Endothelial cell (in vitro differentiated cells): ENCODE measurements around the gene RIMBP2. TPM values are rescaled to one million over a fixed set of nuclear protein-coding genes. Genes with fewer than 3 reads are reported as not detected.

Experiments used
- DNase-seq: peaks from one replicate; pipeline ENCODE4 v3.0.0; 2021; ENCODE audit warnings: low spot score
- H3K27ac Mint-ChIP-seq: one replicate; pipeline ENCODE4 v1.8.0; 2021; ENCODE audit warnings: mixed read lengths, inconsistent platforms; ENCODE audit not compliant: unreplicated experiment
- H3K27me3 Mint-ChIP-seq: one replicate; pipeline ENCODE4 v1.8.0; 2021; ENCODE audit warnings: mild to moderate bottlenecking, moderate library complexity, mixed read lengths, inconsistent platforms; ENCODE audit not compliant: unreplicated experiment
- H3K36me3 Mint-ChIP-seq: one replicate; pipeline ENCODE4 v1.8.0; 2021; ENCODE audit warnings: mild to moderate bottlenecking, low read depth, mixed read lengths, inconsistent platforms; ENCODE audit not compliant: unreplicated experiment
- H3K4me1 Mint-ChIP-seq: one replicate; pipeline ENCODE4 v1.8.0; 2021; ENCODE audit warnings: mild to moderate bottlenecking, mixed read lengths, inconsistent platforms; ENCODE audit not compliant: unreplicated experiment
- H3K4me3 Mint-ChIP-seq: one replicate; pipeline ENCODE4 v1.8.0; 2021; ENCODE audit warnings: mild to moderate bottlenecking, mixed read lengths, inconsistent platforms; ENCODE audit not compliant: unreplicated experiment
- H3K9me3 Mint-ChIP-seq: one replicate; pipeline ENCODE4 v1.8.0; 2021; ENCODE audit warnings: mixed read lengths, inconsistent platforms; ENCODE audit not compliant: unreplicated experiment
- total RNA-seq: library from RNA; stranded (reverse); fragmentation: NEBNext Ultra II Directional; extraction: Animal tissue kit (Norgen Biotek cat#: 25700); gene quantifications from one replicate; pipeline ENCODE4 v1.2.1, GENCODE V29; 2021; ENCODE audit not compliant: unreplicated experiment
- TF ChIP-seq, protein P1 (sequence below): fragments of 200-600 bp; sonication (generic); IDR thresholded peaks from one replicate; pipeline ENCODE4 v1.5.0; 2021; ENCODE audit warnings: antibody characterized with exemption; ENCODE audit not compliant: unreplicated experiment

RIMBP2 gene
- total RNA-seq, 1 donor from 2014 or later = 1.4 TPM

DNA sequence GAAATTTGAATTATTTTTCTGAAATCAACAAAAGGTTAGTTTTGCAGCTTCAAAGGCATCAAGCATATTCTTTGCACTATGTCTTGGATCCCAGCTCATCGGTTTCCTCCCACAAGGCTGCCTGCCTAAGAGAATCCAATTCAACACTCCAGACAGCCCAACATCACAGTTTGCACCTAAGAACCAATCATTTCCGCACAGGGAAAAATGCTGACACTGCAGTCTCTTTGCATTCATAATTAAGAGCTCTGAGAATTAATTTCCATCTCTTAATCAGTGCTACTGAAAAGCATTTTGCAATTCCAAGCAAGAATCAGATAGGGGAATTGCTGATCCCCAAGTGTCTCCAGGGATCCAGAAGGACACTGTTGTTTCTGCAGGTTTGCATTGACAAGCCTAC lies 202.5 kb downstream of the RIMBP2 start:
- H3K27ac Mint-ChIP-seq = no peak overlapping the region
- H3K4me3 Mint-ChIP-seq = no peak overlapping the region
- DNase-seq = no peak
- no peaks in the 10 kb centered on the region for H3K4me1 Mint-ChIP-seq
- peaks cover 20% of the 10 kb centered on the region for H3K36me3 Mint-ChIP-seq
- H3K9me3 Mint-ChIP-seq = peaks cover 23% of the 10 kb centered on the region
- TF ChIP-seq, protein P1, sequence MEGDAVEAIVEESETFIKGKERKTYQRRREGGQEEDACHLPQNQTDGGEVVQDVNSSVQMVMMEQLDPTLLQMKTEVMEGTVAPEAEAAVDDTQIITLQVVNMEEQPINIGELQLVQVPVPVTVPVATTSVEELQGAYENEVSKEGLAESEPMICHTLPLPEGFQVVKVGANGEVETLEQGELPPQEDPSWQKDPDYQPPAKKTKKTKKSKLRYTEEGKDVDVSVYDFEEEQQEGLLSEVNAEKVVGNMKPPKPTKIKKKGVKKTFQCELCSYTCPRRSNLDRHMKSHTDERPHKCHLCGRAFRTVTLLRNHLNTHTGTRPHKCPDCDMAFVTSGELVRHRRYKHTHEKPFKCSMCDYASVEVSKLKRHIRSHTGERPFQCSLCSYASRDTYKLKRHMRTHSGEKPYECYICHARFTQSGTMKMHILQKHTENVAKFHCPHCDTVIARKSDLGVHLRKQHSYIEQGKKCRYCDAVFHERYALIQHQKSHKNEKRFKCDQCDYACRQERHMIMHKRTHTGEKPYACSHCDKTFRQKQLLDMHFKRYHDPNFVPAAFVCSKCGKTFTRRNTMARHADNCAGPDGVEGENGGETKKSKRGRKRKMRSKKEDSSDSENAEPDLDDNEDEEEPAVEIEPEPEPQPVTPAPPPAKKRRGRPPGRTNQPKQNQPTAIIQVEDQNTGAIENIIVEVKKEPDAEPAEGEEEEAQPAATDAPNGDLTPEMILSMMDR = no peak
- peaks cover 9% of the 10 kb centered on the region for H3K27me3 Mint-ChIP-seq

DNA sequence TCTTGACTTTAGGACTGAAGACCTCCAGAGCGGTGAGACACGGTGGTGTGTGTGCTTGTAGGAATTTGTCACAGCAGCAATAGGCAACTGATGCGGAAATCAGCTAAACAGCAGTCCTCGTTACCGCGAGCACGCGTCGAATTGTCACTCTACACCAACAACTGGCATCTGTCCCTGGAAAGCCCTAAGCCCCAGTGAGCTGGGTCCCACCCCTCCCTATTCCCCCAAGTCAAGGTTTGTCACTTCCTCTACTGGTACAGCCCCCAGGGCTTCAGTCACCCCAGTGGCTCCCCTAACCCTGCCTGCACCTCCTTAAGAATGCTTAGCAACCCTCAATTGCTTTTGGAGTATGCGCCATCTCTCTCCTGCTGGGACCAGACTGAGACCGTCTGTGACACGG lies 204.8 kb downstream of the RIMBP2 start:
- TF ChIP-seq, protein P1 = no peak
- Mint-ChIP-seq H3K9me3 (peaks cover 30% of the 10 kb centered on the region), H3K36me3 (peaks cover 16% of the 10 kb centered on the region), H3K4me1 (no peaks in the 10 kb centered on the region), H3K4me3 (no peak overlapping the region), H3K27me3 (peaks cover 9% of the 10 kb centered on the region), H3K27ac (no peak overlapping the region)
- DNase-seq = no peak

DNA sequence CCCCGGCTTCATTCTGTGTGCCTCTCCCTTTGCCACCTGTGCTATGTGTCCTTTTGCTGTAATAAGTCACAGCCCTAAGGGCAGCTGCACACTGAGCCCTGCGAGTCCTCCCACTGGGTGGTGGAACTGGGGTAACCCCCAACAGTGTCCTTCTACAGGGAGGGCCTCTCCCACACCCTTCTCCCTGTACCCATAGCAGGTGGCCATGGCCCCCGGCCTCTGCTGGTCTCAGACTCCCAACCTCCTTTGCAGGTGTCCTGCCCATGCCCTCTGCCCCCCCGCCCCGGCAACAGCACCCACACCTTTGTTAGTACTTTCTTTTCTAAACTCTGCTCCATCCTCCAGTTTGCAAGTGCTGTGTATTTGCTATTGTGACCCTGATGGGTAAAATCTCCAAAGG lies 206.6 kb downstream of the RIMBP2 start:
- peaks cover 11% of the 10 kb centered on the region for H3K36me3 Mint-ChIP-seq
- no peak overlapping the region for H3K27ac Mint-ChIP-seq
- DNase-seq = no peak
- TF ChIP-seq, protein P1 = no peak
- no peaks in the 10 kb centered on the region for H3K4me1 Mint-ChIP-seq
- H3K9me3 Mint-ChIP-seq = peaks cover 24% of the 10 kb centered on the region
- H3K27me3 Mint-ChIP-seq = peaks cover 7% of the 10 kb centered on the region
- H3K4me3 Mint-ChIP-seq = no peak overlapping the region

DNA sequence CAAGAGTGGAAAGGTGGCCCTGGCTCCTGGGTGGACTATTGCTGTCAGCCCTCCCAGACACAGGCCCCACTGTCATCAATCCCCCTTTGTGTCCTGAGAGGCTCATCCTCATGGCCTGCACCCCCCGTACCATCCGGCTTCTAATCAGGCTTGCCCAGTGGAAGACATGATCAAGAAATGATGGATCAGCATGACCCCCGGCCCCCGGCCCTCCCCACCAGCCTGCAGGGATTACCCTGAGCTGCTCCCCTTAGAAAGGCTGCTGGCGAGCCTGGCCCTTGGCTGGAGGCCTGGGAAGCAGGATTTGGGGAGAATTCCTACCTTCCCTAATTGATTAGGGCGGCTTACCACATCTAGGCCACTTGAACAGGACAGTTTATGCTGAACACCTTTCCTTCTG lies 207.3 kb downstream of the RIMBP2 start:
- Mint-ChIP-seq H3K4me1 (no peaks in the 10 kb centered on the region), H3K4me3 (no peak overlapping the region), H3K9me3 (peaks cover 23% of the 10 kb centered on the region), H3K27me3 (peaks cover 7% of the 10 kb centered on the region), H3K27ac (no peak overlapping the region), H3K36me3 (peaks cover 11% of the 10 kb centered on the region)
- no peak for DNase-seq
- TF ChIP-seq, protein P1 = no peak

DNA sequence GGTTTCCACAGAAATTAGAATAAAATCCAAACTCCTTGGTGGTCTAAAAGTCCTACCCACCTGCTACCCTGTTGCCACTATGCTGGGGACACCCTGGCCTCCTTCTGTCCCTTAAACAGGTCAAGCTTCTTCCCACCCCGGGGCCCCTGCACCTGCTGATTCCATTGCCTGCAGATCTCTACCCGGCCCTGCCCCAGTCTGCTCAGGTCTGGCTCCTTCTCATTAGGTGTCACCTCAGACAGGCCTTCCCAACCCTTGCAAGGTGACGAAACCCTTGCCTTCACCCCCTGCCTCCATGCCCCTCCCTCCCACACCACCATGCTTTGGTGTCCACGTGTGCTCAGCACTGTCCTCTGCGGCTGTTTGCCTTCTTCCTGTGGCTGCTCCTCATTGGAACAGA lies 207.8 kb downstream of the RIMBP2 start:
- TF ChIP-seq, protein P1 = no peak
- no peak for DNase-seq
- no peak overlapping the region for H3K27ac Mint-ChIP-seq
- peaks cover 23% of the 10 kb centered on the region for H3K9me3 Mint-ChIP-seq
- H3K36me3 Mint-ChIP-seq = peaks cover 11% of the 10 kb centered on the region
- peaks cover 10% of the 10 kb centered on the region for H3K27me3 Mint-ChIP-seq
- H3K4me1 Mint-ChIP-seq = no peaks in the 10 kb centered on the region
- H3K4me3 Mint-ChIP-seq = no peak overlapping the region
